ENCODE measurements around the gene EFNA4.

GRCh38 chr1:155082301-155083051, 18.9 kb downstream of the EFNA4 start:
- no peak for TF ChIP-seq CTCF (IDR thresholded peaks at IDR 0.05; ENCODE audit: low read depth, low read length, missing input control)
- TF ChIP-seq, protein P1, sequence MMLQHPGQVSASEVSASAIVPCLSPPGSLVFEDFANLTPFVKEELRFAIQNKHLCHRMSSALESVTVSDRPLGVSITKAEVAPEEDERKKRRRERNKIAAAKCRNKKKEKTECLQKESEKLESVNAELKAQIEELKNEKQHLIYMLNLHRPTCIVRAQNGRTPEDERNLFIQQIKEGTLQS (IDR thresholded peaks at IDR 0.05): no peak
- no peak for TF ChIP-seq RAD21 (IDR thresholded peaks at IDR 0.05)
- no peak for TF ChIP-seq FOXA1 (IDR thresholded peaks at IDR 0.05)
- TF ChIP-seq ZBTB33 (IDR thresholded peaks at IDR 0.05): no peak
- TF ChIP-seq FOXA2 (IDR thresholded peaks at IDR 0.05): no peak
- TF ChIP-seq, protein P2, sequence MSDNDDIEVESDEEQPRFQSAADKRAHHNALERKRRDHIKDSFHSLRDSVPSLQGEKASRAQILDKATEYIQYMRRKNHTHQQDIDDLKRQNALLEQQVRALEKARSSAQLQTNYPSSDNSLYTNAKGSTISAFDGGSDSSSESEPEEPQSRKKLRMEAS (IDR thresholded peaks at IDR 0.05): no peak
- TF ChIP-seq YY1 (IDR thresholded peaks at IDR 0.05): no peak
- TF ChIP-seq REST (IDR thresholded peaks at IDR 0.05): no peak
- TF ChIP-seq HNF4G (IDR thresholded peaks at IDR 0.05): no peak
- no peak for TF ChIP-seq SP1 (IDR thresholded peaks at IDR 0.05)
- no peak for TF ChIP-seq TAF1 (conservative IDR thresholded peaks at IDR 0.05)
- no peak for TF ChIP-seq JUND (IDR thresholded peaks at IDR 0.05)

All from liver (tissue), 3 donors.